DND-41 (cell line): ENCODE results near the gene SLC41A1.

ENCODE experiments used
- ATAC-seq: fragments of 200-7000 bp; cut with Tn5 transposase; 3 replicates; pipeline ENCODE4 v1.9.1; 2021; ENCODE audit warnings: low read depth; ENCODE audit not compliant: insufficient read depth
- DNase-seq: peaks from one replicate; pipeline ENCODE4 v3.0.0-alpha.2; 2020
- H2AFZ ChIP-seq: 2 replicates; pipeline ENCODE4 v1.6.0; 2012; ENCODE audit warnings: low read depth, low read length
- H3K27ac ChIP-seq: 2 replicates; pipeline ENCODE4 v1.5.1; 2012; ENCODE audit warnings: low read length, inconsistent platforms
- H3K27me3 ChIP-seq: fragments of 200-600 bp; sonication (generic); 2 replicates; pipeline ENCODE4 v1.6.0; 2012; ENCODE audit warnings: low read length, mild to moderate bottlenecking, inconsistent platforms; ENCODE audit not compliant: insufficient read depth, poor library complexity
- H3K36me3 ChIP-seq: 2 replicates; pipeline ENCODE4 v1.5.1; 2012; ENCODE audit warnings: low read length, inconsistent platforms; ENCODE audit not compliant: insufficient read depth
- H3K4me1 ChIP-seq: 2 replicates; pipeline ENCODE4 v1.5.1; 2012; ENCODE audit warnings: mild to moderate bottlenecking, low read length; ENCODE audit not compliant: insufficient read depth
- H3K4me2 ChIP-seq: 2 replicates; pipeline ENCODE4 v1.6.0; 2012; ENCODE audit warnings: mild to moderate bottlenecking, moderate library complexity, low read length, inconsistent platforms; ENCODE audit not compliant: insufficient read depth
- H3K4me3 ChIP-seq, 2 experiments: fragments of 200-600 bp in 1 of 2; shearing (Covaris generic) in 1 of 2; 2 replicates each; pipeline ENCODE4 v1.5.1; 2012 to 2016; ENCODE audit warnings: inconsistent platforms in 2 of 2, low read length in 2 of 2, mild to moderate bottlenecking in 2 of 2, low read depth in 1 of 2, moderate library complexity in 1 of 2
- H3K79me2 ChIP-seq: 2 replicates; pipeline ENCODE4 v1.6.0; 2012; ENCODE audit warnings: low read length, inconsistent platforms; ENCODE audit not compliant: insufficient read depth
- H3K9ac ChIP-seq: 2 replicates; pipeline ENCODE4 v1.6.0; 2012; ENCODE audit warnings: low read depth, mild to moderate bottlenecking, inconsistent platforms, low read length, moderate library complexity
- H3K9me3 ChIP-seq: 2 replicates; pipeline ENCODE4 v1.5.1; 2012; ENCODE audit warnings: low read length, moderate library complexity, mild to moderate bottlenecking, inconsistent platforms; ENCODE audit not compliant: insufficient read depth, severe bottlenecking
- H4K20me1 ChIP-seq: 2 replicates; pipeline ENCODE4 v1.6.0; 2012; ENCODE audit warnings: low read length; ENCODE audit not compliant: insufficient read depth
- EZH2 ChIP-seq: IDR thresholded peaks from 3 replicates; pipeline ENCODE4 v1.6.1; 2012; ENCODE audit warnings: borderline replicate concordance, low read depth, mild to moderate bottlenecking, moderate library complexity, low read length, inconsistent platforms; ENCODE audit not compliant: severe bottlenecking
- TF ChIP-seq, protein P1 (sequence below): IDR thresholded peaks from 2 replicates; pipeline ENCODE4 v1.5.1; 2012; ENCODE audit warnings: borderline replicate concordance, low read length, moderate library complexity, mild to moderate bottlenecking; ENCODE audit not compliant: poor library complexity, severe bottlenecking; ENCODE audit errors: extremely low read depth

The SLC41A1 gene

GRCh38 chr1:205822397-205822796, 9.4 kb upstream of the SLC41A1 start:
- Histone ChIP-seq H4K20me1 (no peaks in the 10 kb centered on the region), H3K4me2 (peak overlapping the region; percentile 39), H3K27me3 (no peaks in the 10 kb centered on the region), H3K27ac (peak overlapping the region; percentile 77), H3K36me3 (no peaks in the 10 kb centered on the region), H3K4me1 (peaks cover 39% of the 10 kb centered on the region), H3K9me3 (no peaks in the 10 kb centered on the region), H3K4me3 (no peak overlapping the region), H2AFZ (no peak overlapping the region), H3K79me2 (peaks cover 5% of the 10 kb centered on the region; the same call in 1 of the 2 replicates), H3K9ac (no peak overlapping the region; the same call in 1 of the 2 replicates)
- TF ChIP-seq, protein P1, sequence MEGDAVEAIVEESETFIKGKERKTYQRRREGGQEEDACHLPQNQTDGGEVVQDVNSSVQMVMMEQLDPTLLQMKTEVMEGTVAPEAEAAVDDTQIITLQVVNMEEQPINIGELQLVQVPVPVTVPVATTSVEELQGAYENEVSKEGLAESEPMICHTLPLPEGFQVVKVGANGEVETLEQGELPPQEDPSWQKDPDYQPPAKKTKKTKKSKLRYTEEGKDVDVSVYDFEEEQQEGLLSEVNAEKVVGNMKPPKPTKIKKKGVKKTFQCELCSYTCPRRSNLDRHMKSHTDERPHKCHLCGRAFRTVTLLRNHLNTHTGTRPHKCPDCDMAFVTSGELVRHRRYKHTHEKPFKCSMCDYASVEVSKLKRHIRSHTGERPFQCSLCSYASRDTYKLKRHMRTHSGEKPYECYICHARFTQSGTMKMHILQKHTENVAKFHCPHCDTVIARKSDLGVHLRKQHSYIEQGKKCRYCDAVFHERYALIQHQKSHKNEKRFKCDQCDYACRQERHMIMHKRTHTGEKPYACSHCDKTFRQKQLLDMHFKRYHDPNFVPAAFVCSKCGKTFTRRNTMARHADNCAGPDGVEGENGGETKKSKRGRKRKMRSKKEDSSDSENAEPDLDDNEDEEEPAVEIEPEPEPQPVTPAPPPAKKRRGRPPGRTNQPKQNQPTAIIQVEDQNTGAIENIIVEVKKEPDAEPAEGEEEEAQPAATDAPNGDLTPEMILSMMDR = no peak
- TF ChIP-seq EZH2 = no peak
- ATAC-seq (no peak), DNase-seq (no peak)

GRCh38 chr1:205817988-205818387, 5.0 kb upstream of the SLC41A1 start:
- H3K4me2 ChIP-seq = no peak overlapping the region
- H3K9ac ChIP-seq = no peak overlapping the region
- H3K4me3 ChIP-seq = no peak overlapping the region
- H3K9me3 ChIP-seq = no peaks in the 10 kb centered on the region
- H4K20me1 ChIP-seq = no peaks in the 10 kb centered on the region
- ATAC-seq (no peak), DNase-seq (no peak)
- peaks cover 30% of the 10 kb centered on the region for H3K4me1 ChIP-seq
- no peaks in the 10 kb centered on the region for H3K27me3 ChIP-seq
- no peak for TF ChIP-seq EZH2
- TF ChIP-seq, protein P1 = no peak
- H2AFZ ChIP-seq = no peak overlapping the region
- peaks cover 4% of the 10 kb centered on the region; the same call in 1 of the 2 replicates for H3K36me3 ChIP-seq
- peaks cover 9% of the 10 kb centered on the region for H3K79me2 ChIP-seq
- H3K27ac ChIP-seq = no peak overlapping the region

GRCh38 chr1:205817364-205817763, 4.4 kb upstream of the SLC41A1 start:
- H3K4me1 ChIP-seq = peaks cover 25% of the 10 kb centered on the region
- H2AFZ ChIP-seq = no peak overlapping the region
- no peak for TF ChIP-seq EZH2
- TF ChIP-seq, protein P1 = no peak
- no peak overlapping the region for H3K4me3 ChIP-seq
- H3K27me3 ChIP-seq = no peaks in the 10 kb centered on the region
- H3K9me3 ChIP-seq = no peaks in the 10 kb centered on the region
- DNase-seq (no peak), ATAC-seq (no peak)
- H3K4me2 ChIP-seq = no peak overlapping the region
- no peak overlapping the region for H3K9ac ChIP-seq
- H3K27ac ChIP-seq = no peak overlapping the region
- no peaks in the 10 kb centered on the region for H4K20me1 ChIP-seq
- H3K36me3 ChIP-seq = peaks cover 4% of the 10 kb centered on the region; the same call in 1 of the 2 replicates
- peaks cover 14% of the 10 kb centered on the region for H3K79me2 ChIP-seq

DNA sequence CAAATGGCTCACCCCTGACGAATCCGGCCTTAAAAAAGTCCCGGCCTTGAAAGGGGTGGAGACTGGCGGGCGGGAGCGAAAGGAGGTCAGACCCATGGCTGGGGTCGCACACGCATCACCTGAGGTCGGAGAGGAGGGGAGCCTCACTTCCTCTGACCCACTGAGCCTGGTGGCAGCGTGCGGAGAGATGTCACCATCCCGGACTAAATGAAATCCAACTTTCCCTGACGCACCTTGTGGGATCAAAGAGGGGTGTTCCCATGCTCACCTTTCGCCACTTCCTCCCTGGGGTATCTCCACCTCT, 709 bp upstream of the SLC41A1 start:
- peak overlapping the region; percentile 70 for H3K27ac ChIP-seq
- no peak for DNase-seq
- peak overlapping the region; percentile 90 for H2AFZ ChIP-seq
- H4K20me1 ChIP-seq = peaks cover 12% of the 10 kb centered on the region; the same call in 1 of the 2 replicates
- no peaks in the 10 kb centered on the region for H3K9me3 ChIP-seq
- no peaks in the 10 kb centered on the region for H3K27me3 ChIP-seq
- H3K36me3 ChIP-seq = peaks cover 26% of the 10 kb centered on the region
- H3K9ac ChIP-seq = peak overlapping the region; percentile 90
- no peak for ATAC-seq
- H3K4me1 ChIP-seq = peaks cover 53% of the 10 kb centered on the region
- H3K4me3 ChIP-seq = peak overlapping the region; percentile 70 to 92
- peak overlapping the region; percentile 97 for H3K4me2 ChIP-seq
- peaks cover 51% of the 10 kb centered on the region for H3K79me2 ChIP-seq
- no peak for TF ChIP-seq EZH2
- TF ChIP-seq, protein P1 = no peak
